GM10266 (cell line): ENCODE results near the gene ZBTB48.
"Not testable (repeated sequence)": the region's sequence is repeated elsewhere in the genome, so short reads cannot be mapped to it uniquely, and the experiment has no call there.

Experiments
- DNase-seq: peaks from one replicate; pipeline ENCODE4 v3.0.0; 2012; ENCODE audit errors: extremely low spot score
- CTCF ChIP-seq: IDR thresholded peaks from 2 replicates; pipeline ENCODE4 v1.5.1; 2012; ENCODE audit warnings: mild to moderate bottlenecking, low read depth; ENCODE audit not compliant: control insufficient read depth, insufficient read depth; ENCODE audit errors: missing control alignments

The ZBTB48 gene

GRCh38 chr1:6599141-6599975 is 19.6 kb downstream of the ZBTB48 start:
- no peak for TF ChIP-seq CTCF
- DNase-seq: no peak

- not testable (repeated sequence) for DNase-seq
These were observed 20.2 kb downstream of the ZBTB48 start for GRCh38 chr1:6599991-6600390.

GRCh38 chr1:6600410-6601048 is 20.7 kb downstream of the ZBTB48 start:
- DNase-seq: no peak
- no peak for TF ChIP-seq CTCF

GRCh38 chr1:6601049-6601922 is 21.5 kb downstream of the ZBTB48 start:
- TF ChIP-seq CTCF: no peak
- DNase-seq: peak; percentile 81

GRCh38 chr1:6601923-6602668 is 22.3 kb downstream of the ZBTB48 start:
- TF ChIP-seq CTCF: no peak
- DNase-seq: peak; percentile 81

- peak; percentile 96 for DNase-seq
- TF ChIP-seq CTCF: no peak
These were observed 23.0 kb downstream of the ZBTB48 start, which contains the start of gene KLHL21 for GRCh38 chr1:6602669-6603237. Gene KLHL21 (minus strand): TSS chr1:6602869. CDS start chr1:6602817, 52 bp downstream.
